ENCODE data around the gene ERLEC1.
"Not testable (repeated sequence)": the region's sequence is repeated elsewhere in the genome, so short reads cannot be mapped to it uniquely, and the experiment has no call there.

The ERLEC1 gene

GRCh38 chr2:53840580-53840979 is 53.7 kb downstream of the ERLEC1 start:
- no peak for DNase-seq

- not testable (repeated sequence) for DNase-seq
Measured at GRCh38 chr2:53841651-53842050, 54.8 kb downstream of the ERLEC1 start.

GRCh38 chr2:53842891-53843290 is 56.0 kb downstream of the ERLEC1 start:
- no peak for DNase-seq

- no peak for DNase-seq
Measured at GRCh38 chr2:53843595-53843994, 56.8 kb downstream of the ERLEC1 start.

GRCh38 chr2:53848062-53848461 is 61.2 kb downstream of the ERLEC1 start:
- DNase-seq = peak; percentile 19 to 42 (median 26)

- not testable (repeated sequence) for DNase-seq
Measured at GRCh38 chr2:53851052-53851757, 64.4 kb downstream of the ERLEC1 start.

GRCh38 chr2:53852532-53852931 is 65.7 kb downstream of the ERLEC1 start:
- no peak for DNase-seq

- no peak for DNase-seq
Measured at GRCh38 chr2:53854678-53855077, 67.8 kb downstream of the ERLEC1 start.

- DNase-seq = no peak
Measured at GRCh38 chr2:53856272-53856671, 69.4 kb downstream of the ERLEC1 start.

GRCh38 chr2:53859206-53860181 is 72.7 kb downstream of the ERLEC1 start, which contains the start of gene GPR75:
TSS of gene GPR75 (minus strand) at chr2:53859967. CDS start at chr2:53854756, 5,211 bp downstream.
- DNase-seq = no peak

- no peak for DNase-seq
Measured at GRCh38 chr2:53861824-53862223, 75.0 kb downstream of the ERLEC1 start.

- DNase-seq = no peak
Measured at GRCh38 chr2:53863538-53864227, 76.8 kb downstream of the ERLEC1 start.

- no peak for DNase-seq
Measured at GRCh38 chr2:53865264-53865663, 78.4 kb downstream of the ERLEC1 start.

GRCh38 chr2:53865962-53866361 is 79.1 kb downstream of the ERLEC1 start:
- DNase-seq = no peak

GRCh38 chr2:53867169-53867568 is 80.3 kb downstream of the ERLEC1 start:
- no peak for DNase-seq

- DNase-seq = no peak
Measured at GRCh38 chr2:53867773-53868172, 80.9 kb downstream of the ERLEC1 start.
